Endodermal cell (in vitro differentiated cells): ENCODE results near the gene UBQLN4. TPM values are rescaled to one million over a fixed set of nuclear protein-coding genes. Genes with fewer than 3 reads are reported as not detected.

ENCODE experiments used
- DNase-seq: peaks from one replicate; pipeline ENCODE4 v3.0.0-alpha.2; 2017
- H3K27ac ChIP-seq: 2 replicates; pipeline ENCODE4 v1.5.1; 2013; ENCODE audit warnings: mild to moderate bottlenecking, low read depth, low read length, moderate library complexity
- H3K27me3 ChIP-seq: 2 replicates; pipeline ENCODE4 v1.6.1; 2013; ENCODE audit warnings: mild to moderate bottlenecking, low read length, moderate library complexity; ENCODE audit not compliant: insufficient read depth, control insufficient read depth, poor library complexity, severe bottlenecking
- H3K36me3 ChIP-seq: 2 replicates; pipeline ENCODE4 v1.7.0; 2013; ENCODE audit warnings: mild to moderate bottlenecking, low read length, moderate library complexity; ENCODE audit not compliant: control insufficient read depth, insufficient read depth
- H3K4me1 ChIP-seq: one replicate; pipeline ENCODE4 v1.7.0; 2013; ENCODE audit warnings: low read length; ENCODE audit not compliant: control insufficient read depth, insufficient read depth
- H3K4me3 ChIP-seq: 2 replicates; pipeline ENCODE4 v1.5.1; 2013; ENCODE audit warnings: mild to moderate bottlenecking, low read length, moderate library complexity
- H3K9ac ChIP-seq: 2 replicates; pipeline ENCODE4 v1.6.1; 2013; ENCODE audit warnings: mild to moderate bottlenecking, low read length, moderate library complexity; ENCODE audit not compliant: poor library complexity, severe bottlenecking; ENCODE audit errors: extremely low read depth
- H3K9me3 ChIP-seq: 2 replicates; pipeline ENCODE4 v1.6.1; 2013; ENCODE audit warnings: mild to moderate bottlenecking, low read length, moderate library complexity; ENCODE audit not compliant: control insufficient read depth
- H3K27ac Mint-ChIP-seq: 2 replicates; pipeline ENCODE4 v1.8.0; 2020; ENCODE audit warnings: mixed read lengths
- H3K27me3 Mint-ChIP-seq: 2 replicates; pipeline ENCODE4 v1.8.0; 2021; ENCODE audit warnings: mild to moderate bottlenecking, mixed read lengths; ENCODE audit not compliant: insufficient read depth
- H3K36me3 Mint-ChIP-seq: 2 replicates; pipeline ENCODE4 v1.8.0; 2020; ENCODE audit warnings: low read depth, mixed read lengths
- H3K4me1 Mint-ChIP-seq: 2 replicates; pipeline ENCODE4 v1.8.0; 2020; ENCODE audit warnings: mixed read lengths
- H3K4me3 Mint-ChIP-seq: 2 replicates; pipeline ENCODE4 v1.8.0; 2020; ENCODE audit warnings: mild to moderate bottlenecking, moderate library complexity, mixed read lengths
- H3K9me3 Mint-ChIP-seq: 2 replicates; pipeline ENCODE4 v1.8.0; 2020; ENCODE audit warnings: mild to moderate bottlenecking, mixed read lengths
- CTCF ChIP-seq: fragments of 200-600 bp; sonication (generic); conservative IDR thresholded peaks from 2 replicates; pipeline ENCODE4 v1.5.0; 2021; ENCODE audit warnings: antibody characterized with exemption, mild to moderate bottlenecking
- WGBS, 2 experiments: methylation state at CpG; one replicate each; pipeline versions ENCODE4 v1.1.5 to v1.1.7; 2013; ENCODE audit warnings: missing lambda C conversion rate in 2 of 2, mixed read lengths in 1 of 2; ENCODE audit not compliant: insufficient coverage in 1 of 2, insufficient read length in 1 of 2; 5-methylcytosine and 5-hydroxymethylcytosine counted together
- total RNA-seq, 2 donors: library from RNA; stranded (reverse); fragmentation: NEBNext Ultra II Directional in 1 of 2; extraction: Animal tissue kit (Norgen Biotek cat#: 25700) in 1 of 2; gene quantifications; 2 replicates in 1 of 2; 3 replicates in 1 of 2; pipeline ENCODE4 v1.2.1, GENCODE V29; 2021

Gene UBQLN4
- total RNA-seq, 2 donors from 2014 or later, result 56.4 to 62.4 TPM

- no peak for TF ChIP-seq CTCF
- no peak for DNase-seq
- Histone ChIP-seq H3K9me3 (no peaks in the 10 kb centered on the region), H3K27me3 (no peaks in the 10 kb centered on the region), H3K9ac (no peak overlapping the region), H3K4me1 (no peaks in the 10 kb centered on the region), H3K4me3 (no peak overlapping the region), H3K36me3 (peaks cover 14% of the 10 kb centered on the region), H3K27ac (no peak overlapping the region)
- Mint-ChIP-seq H3K27ac (no peak overlapping the region), H3K9me3 (no peaks in the 10 kb centered on the region), H3K4me1 (peaks cover 27% of the 10 kb centered on the region), H3K4me3 (peak overlapping the region; percentile 93), H3K27me3 (no peaks in the 10 kb centered on the region), H3K36me3 (peaks cover 11% of the 10 kb centered on the region)
- 91% methylated on average over 1 of the region's 1 CpG; no CpG with 5 or more reads in 1 of the 2 experiments for WGBS, 2 experiments
Measured at GRCh38 chr1:156056326-156056849, 2.8 kb upstream of the UBQLN4 start.

- no peak for DNase-seq
- H3K27ac Mint-ChIP-seq, result peak overlapping the region; percentile 97
- TF ChIP-seq CTCF, result no peak
- H3K9me3 ChIP-seq, result no peaks in the 10 kb centered on the region
- peaks cover 15% of the 10 kb centered on the region for H3K36me3 Mint-ChIP-seq
- no peak overlapping the region for H3K27ac ChIP-seq
- H3K27me3 ChIP-seq, result no peaks in the 10 kb centered on the region
- H3K27me3 Mint-ChIP-seq, result no peaks in the 10 kb centered on the region
- H3K4me3 Mint-ChIP-seq, result peak overlapping the region; percentile 93
- H3K4me1 ChIP-seq, result no peaks in the 10 kb centered on the region
- WGBS, 2 experiments, result 13 to 32% methylated on average over 12 to 17 of the region's 17 CpGs
- peaks cover 25% of the 10 kb centered on the region for H3K4me1 Mint-ChIP-seq
- no peaks in the 10 kb centered on the region for H3K9me3 Mint-ChIP-seq
- peaks cover 19% of the 10 kb centered on the region for H3K36me3 ChIP-seq
- H3K4me3 ChIP-seq, result peak overlapping the region; percentile 96
- peak overlapping the region; percentile 94 for H3K9ac ChIP-seq
Measured at GRCh38 chr1:156055281-156056048, 1.9 kb upstream of the UBQLN4 start.

- WGBS, 2 experiments, result 0% methylated on average over 33 to 53 of the region's 53 CpGs
Measured at GRCh38 chr1:156054500-156055280, 1.1 kb upstream of the UBQLN4 start, which contains the start of gene LAMTOR2. Gene LAMTOR2, plus strand, starts transcription at chr1:156054782. Its CDS starts 108 bp downstream, at chr1:156054890.

More at GRCh38 chr1:156054500-156055280, 1.1 kb upstream of the UBQLN4 start, which contains the start of gene LAMTOR2:
- Mint-ChIP-seq H3K4me1 (peaks cover 31% of the 10 kb centered on the region), H3K27ac (peak within 1 kb of the TSS; percentile 97), H3K27me3 (no peaks in the 10 kb centered on the region), H3K4me3 (peak within 1 kb of the TSS; percentile 93), H3K36me3 (peaks cover 20% of the 10 kb centered on the region), H3K9me3 (no peaks in the 10 kb centered on the region)
- Histone ChIP-seq H3K36me3 (peaks cover 27% of the 10 kb centered on the region), H3K27ac (peak within 1 kb of the TSS; percentile 100), H3K9ac (peak within 1 kb of the TSS; percentile 94), H3K9me3 (no peaks in the 10 kb centered on the region), H3K27me3 (no peaks in the 10 kb centered on the region), H3K4me1 (peaks cover 4% of the 10 kb centered on the region), H3K4me3 (peak within 1 kb of the TSS; percentile 96)
- peak; percentile 100 for DNase-seq
- TF ChIP-seq CTCF, result no peak
